OCI-LY7 (cell line): ENCODE data around the gene S100A7A. TPM values are rescaled to one million over a fixed set of nuclear protein-coding genes. Genes with fewer than 3 reads are reported as not detected.

Experiments used
- BruUV-seq: library from RNA; stranded (reverse); fragments of 400-500 nt; replicated peaks from 2 replicates; lab custom pipeline; 2021; lab: Mats Ljungman, UMichigan
- CTCF ChIA-PET: fragments of 300-600 bp; sonication (Branson Sonifier 250); formaldehyde crosslinking; loops from one replicate; lab custom pipeline; 2022; ENCODE audit warnings: antibody characterized with exemption; ENCODE audit not compliant: unreplicated experiment; lab: Charles Lee
- POLR2A ChIA-PET: fragments of 300-600 bp; sonication (Branson Sonifier 250); formaldehyde crosslinking; loops from one replicate; lab custom pipeline; 2022; ENCODE audit warnings: antibody characterized with exemption; lab: Charles Lee
- DNase-seq: peaks from one replicate; pipeline ENCODE4 v3.0.0-alpha.2; 2015; ENCODE audit warnings: low spot score
- H2AFZ ChIP-seq: fragments of 200-600 bp; sonication (generic), shearing (Covaris generic); 2 replicates; pipeline ENCODE4 v1.6.1; 2014; ENCODE audit warnings: mild to moderate bottlenecking, antibody characterized with exemption, low read length, moderate library complexity
- H3K27ac ChIP-seq: fragments of 200-600 bp; sonication (generic); 2 replicates; pipeline ENCODE4 v1.5.1; 2014; ENCODE audit warnings: mixed run types, low read depth, mild to moderate bottlenecking, moderate library complexity, low read length, inconsistent platforms; ENCODE audit not compliant: poor library complexity, severe bottlenecking
- H3K36me3 ChIP-seq: fragments of 200-600 bp; sonication (generic); 2 replicates; pipeline ENCODE4 v1.6.1; 2014; ENCODE audit warnings: mild to moderate bottlenecking, antibody characterized with exemption, low read length, moderate library complexity, mixed read lengths; ENCODE audit not compliant: insufficient read depth
- H3K4me1 ChIP-seq: fragments of 200-600 bp; sonication (generic); 2 replicates; pipeline ENCODE4 v1.5.1; 2014; ENCODE audit warnings: mild to moderate bottlenecking, low read length; ENCODE audit not compliant: insufficient read depth, poor library complexity, severe bottlenecking
- H3K4me2 ChIP-seq: fragments of 200-600 bp; sonication (generic); 2 replicates; pipeline ENCODE4 v1.6.1; 2014; ENCODE audit warnings: mild to moderate bottlenecking, low read length
- H3K4me3 ChIP-seq: fragments of 200-600 bp; sonication (generic); 2 replicates; pipeline ENCODE4 v1.5.1; 2014; ENCODE audit warnings: mild to moderate bottlenecking, low read depth, low read length; ENCODE audit not compliant: poor library complexity, severe bottlenecking
- H3K79me2 ChIP-seq: fragments of 200-600 bp; sonication (generic); 2 replicates; pipeline ENCODE4 v1.6.1; 2016; ENCODE audit warnings: low read depth, mild to moderate bottlenecking, low read length, moderate library complexity, mixed read lengths; ENCODE audit not compliant: insufficient read depth
- H3K9me2 ChIP-seq: fragments of 200-600 bp; sonication (generic); 2 replicates; pipeline ENCODE4 v1.6.1; 2016; ENCODE audit warnings: mild to moderate bottlenecking, low read length, mixed read lengths; ENCODE audit not compliant: insufficient read depth
- H3K9me3 ChIP-seq: fragments of 200-600 bp; sonication (generic); 2 replicates; pipeline ENCODE4 v1.6.1; 2014; ENCODE audit warnings: mild to moderate bottlenecking, mixed run types, low read length, mixed read lengths
- H4K20me1 ChIP-seq: fragments of 200-600 bp; sonication (generic); 2 replicates; pipeline ENCODE4 v1.6.1; 2014; ENCODE audit warnings: mild to moderate bottlenecking, antibody characterized with exemption, low read length, moderate library complexity, mixed read lengths; ENCODE audit not compliant: insufficient read depth
- EZH2phosphoT487 ChIP-seq: fragments of 200-600 bp; sonication (generic); IDR thresholded peaks from 2 replicates; pipeline ENCODE4 v1.6.1; 2018; ENCODE audit warnings: low read depth, borderline replicate concordance, mild to moderate bottlenecking, mixed run types, antibody characterized with exemption, low read length, moderate library complexity, mixed read lengths
- intact Hi-C: fragments of 100-400 bp; cut with micrococcal nuclease; formaldehyde crosslinking; loops from one replicate; pipeline ENCODE4 v1.10.0; 2022; ENCODE audit not compliant: unreplicated experiment
- total RNA-seq, 2 experiments: library from RNA; depleted of rRNA in 1 of 2; stranded (reverse); fragments of >200 nt in 1 of 2; shearing (Covaris generic) in 1 of 2; gene quantifications; 2 replicates each; pipeline ENCODE4 v1.2.3, GENCODE V29; 2014 to 2022
- TF ChIP-seq, protein P1 (sequence below): fragments of 200-600 bp; sonication (generic); conservative IDR thresholded peaks from 2 replicates; pipeline ENCODE4 v1.5.1; 2014; ENCODE audit warnings: mild to moderate bottlenecking, antibody characterized with exemption, low read length, moderate library complexity, mixed read lengths

Gene S100A7A
- total RNA-seq, 2 experiments from 2014 or later: not detected

- intact Hi-C loops: loop anchor here (2.0 kb wide), 1 partner anchor 51 kb away; no protein-coding TSS in a partner anchor
- CTCF ChIA-PET: no interaction called here
- TF ChIP-seq, protein P1, sequence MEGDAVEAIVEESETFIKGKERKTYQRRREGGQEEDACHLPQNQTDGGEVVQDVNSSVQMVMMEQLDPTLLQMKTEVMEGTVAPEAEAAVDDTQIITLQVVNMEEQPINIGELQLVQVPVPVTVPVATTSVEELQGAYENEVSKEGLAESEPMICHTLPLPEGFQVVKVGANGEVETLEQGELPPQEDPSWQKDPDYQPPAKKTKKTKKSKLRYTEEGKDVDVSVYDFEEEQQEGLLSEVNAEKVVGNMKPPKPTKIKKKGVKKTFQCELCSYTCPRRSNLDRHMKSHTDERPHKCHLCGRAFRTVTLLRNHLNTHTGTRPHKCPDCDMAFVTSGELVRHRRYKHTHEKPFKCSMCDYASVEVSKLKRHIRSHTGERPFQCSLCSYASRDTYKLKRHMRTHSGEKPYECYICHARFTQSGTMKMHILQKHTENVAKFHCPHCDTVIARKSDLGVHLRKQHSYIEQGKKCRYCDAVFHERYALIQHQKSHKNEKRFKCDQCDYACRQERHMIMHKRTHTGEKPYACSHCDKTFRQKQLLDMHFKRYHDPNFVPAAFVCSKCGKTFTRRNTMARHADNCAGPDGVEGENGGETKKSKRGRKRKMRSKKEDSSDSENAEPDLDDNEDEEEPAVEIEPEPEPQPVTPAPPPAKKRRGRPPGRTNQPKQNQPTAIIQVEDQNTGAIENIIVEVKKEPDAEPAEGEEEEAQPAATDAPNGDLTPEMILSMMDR: no peak
- TF ChIP-seq EZH2phosphoT487: no peak
- no peak overlapping the region for H2AFZ ChIP-seq
- H3K4me2 ChIP-seq: no peak overlapping the region
- no peaks in the 10 kb centered on the region for H3K4me1 ChIP-seq
- no peaks in the 10 kb centered on the region for H3K9me2 ChIP-seq
- H3K79me2 ChIP-seq: no peaks in the 10 kb centered on the region
- H3K36me3 ChIP-seq: no peaks in the 10 kb centered on the region
- no peak overlapping the region for H3K27ac ChIP-seq
- no peak for DNase-seq
- H3K4me3 ChIP-seq: no peak overlapping the region
- BruUV-seq: no TSS peak
- POLR2A ChIA-PET: no interaction called here
- no peaks in the 10 kb centered on the region for H3K9me3 ChIP-seq
- no peaks in the 10 kb centered on the region for H4K20me1 ChIP-seq
Measured at GRCh38 chr1:153403421-153404085, 12.8 kb upstream of the S100A7A start.

GRCh38 chr1:153404086-153404635 is 12.2 kb upstream of the S100A7A start:
- ChIA-PET POLR2A (no interaction called here), CTCF (no interaction called here)
- Histone ChIP-seq H3K4me2 (no peak overlapping the region), H3K79me2 (no peaks in the 10 kb centered on the region), H3K9me2 (no peaks in the 10 kb centered on the region), H3K9me3 (no peaks in the 10 kb centered on the region), H2AFZ (no peak overlapping the region), H3K36me3 (no peaks in the 10 kb centered on the region), H3K27ac (no peak overlapping the region), H4K20me1 (no peaks in the 10 kb centered on the region), H3K4me3 (no peak overlapping the region), H3K4me1 (no peaks in the 10 kb centered on the region)
- intact Hi-C loops: loop anchor here (2.0 kb wide), 1 partner anchor 51 kb away; no protein-coding TSS in a partner anchor
- DNase-seq: no peak
- BruUV-seq: no TSS peak
- TF ChIP-seq, protein P1: no peak
- no peak for TF ChIP-seq EZH2phosphoT487

DNA sequence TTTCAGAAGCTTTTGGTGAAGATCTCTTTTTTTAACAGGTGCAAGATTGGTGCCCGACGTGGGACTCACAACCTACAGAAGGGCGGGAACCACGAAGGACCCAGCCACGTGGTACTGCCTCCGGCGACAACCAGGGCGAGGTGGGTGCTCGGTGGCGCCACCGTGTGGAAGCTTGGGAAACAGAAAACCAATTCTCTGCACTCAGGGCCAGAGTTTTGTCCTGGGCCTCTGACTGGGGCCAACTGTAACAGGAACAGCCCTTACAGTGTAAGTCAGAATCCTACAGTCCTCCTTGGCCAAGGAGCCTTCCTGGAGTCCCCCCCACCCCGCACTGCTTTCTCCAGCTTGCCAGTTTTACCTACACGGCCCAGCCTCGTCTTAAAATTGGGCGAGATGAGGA is 11.6 kb upstream of the S100A7A start:
- CTCF ChIA-PET: interaction anchor here (0.6 kb wide), 1 partner anchor 65 kb away, joined by 3 read pairs; no protein-coding TSS in a partner anchor
- peak; percentile 45 for DNase-seq

More for the DNA sequence above, 11.6 kb upstream of the S100A7A start:
- Histone ChIP-seq H3K36me3 (no peaks in the 10 kb centered on the region), H3K9me2 (no peaks in the 10 kb centered on the region), H3K9me3 (no peaks in the 10 kb centered on the region), H3K4me3 (no peak overlapping the region), H3K27ac (no peak overlapping the region), H4K20me1 (no peaks in the 10 kb centered on the region), H3K4me1 (no peaks in the 10 kb centered on the region), H3K4me2 (no peak overlapping the region), H2AFZ (no peak overlapping the region), H3K79me2 (no peaks in the 10 kb centered on the region)
- intact Hi-C loops: loop anchor here (2.0 kb wide), 1 partner anchor 52 kb away; no protein-coding TSS in a partner anchor
- BruUV-seq: no TSS peak
- TF ChIP-seq, protein P1: peak; percentile 80
- no peak for TF ChIP-seq EZH2phosphoT487
- POLR2A ChIA-PET: no interaction called here
